Activated T-cell treated with anti-CD3 and anti-CD28 coated beads, Interleukin-2, amount 50 U/mL, for 1 hour (primary cell): Measurements from ENCODE around the gene GGA1.
"Not testable (repeated sequence)": the region's sequence is repeated elsewhere in the genome, so short reads cannot be mapped to it uniquely, and the experiment has no call there.

ENCODE experiments used
- DNase-seq: peaks from one replicate; pipeline ENCODE4 v3.0.0-alpha.2; 2020

Gene GGA1

DNA sequence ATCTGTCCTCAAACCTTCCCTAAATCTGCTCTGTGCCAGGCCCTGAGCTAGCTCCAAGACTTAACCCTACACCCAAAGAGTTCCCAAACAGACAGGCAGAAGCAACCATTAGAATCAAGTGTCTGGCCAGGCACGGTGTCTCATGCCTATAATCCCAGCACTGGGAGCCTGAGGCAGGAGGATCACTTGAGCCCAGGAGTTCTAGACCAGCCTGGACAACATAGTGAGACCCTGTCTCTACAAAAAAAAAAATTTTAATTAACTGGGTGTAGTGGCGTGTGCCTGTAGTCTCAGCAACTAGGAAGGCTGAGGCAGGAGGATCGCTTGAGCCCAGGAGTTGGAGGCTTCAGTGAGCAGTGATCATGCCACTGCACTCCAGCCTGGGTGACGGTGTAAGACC is 47.9 kb downstream of the GGA1 start:
- DNase-seq: not testable (repeated sequence)

DNA sequence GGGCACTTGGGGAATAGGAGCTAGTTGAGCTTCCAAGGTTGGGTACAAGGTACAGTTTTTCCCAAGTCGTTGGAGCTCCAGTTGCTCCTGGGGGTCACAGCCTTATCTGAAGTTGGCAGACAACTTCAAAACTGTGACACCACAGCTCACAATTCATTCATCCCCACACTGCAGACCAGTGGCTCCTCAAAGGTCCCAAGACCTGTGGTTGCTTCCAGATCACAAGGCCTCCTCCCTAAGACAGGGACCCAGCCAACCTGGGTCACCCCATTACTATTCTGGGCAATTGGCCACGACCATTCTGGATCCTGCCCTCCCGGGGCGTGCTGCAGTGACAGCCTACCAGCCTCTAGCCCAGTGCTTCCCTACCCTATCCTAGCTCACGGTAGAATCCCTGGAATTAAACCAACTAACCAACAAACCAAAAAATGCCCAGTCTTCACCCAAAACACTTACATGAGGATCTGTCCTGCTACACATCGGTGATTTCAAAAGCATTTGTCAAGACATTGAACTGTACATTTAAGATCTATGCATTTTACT is 49.0 kb downstream of the GGA1 start:
- no peak for DNase-seq

DNA sequence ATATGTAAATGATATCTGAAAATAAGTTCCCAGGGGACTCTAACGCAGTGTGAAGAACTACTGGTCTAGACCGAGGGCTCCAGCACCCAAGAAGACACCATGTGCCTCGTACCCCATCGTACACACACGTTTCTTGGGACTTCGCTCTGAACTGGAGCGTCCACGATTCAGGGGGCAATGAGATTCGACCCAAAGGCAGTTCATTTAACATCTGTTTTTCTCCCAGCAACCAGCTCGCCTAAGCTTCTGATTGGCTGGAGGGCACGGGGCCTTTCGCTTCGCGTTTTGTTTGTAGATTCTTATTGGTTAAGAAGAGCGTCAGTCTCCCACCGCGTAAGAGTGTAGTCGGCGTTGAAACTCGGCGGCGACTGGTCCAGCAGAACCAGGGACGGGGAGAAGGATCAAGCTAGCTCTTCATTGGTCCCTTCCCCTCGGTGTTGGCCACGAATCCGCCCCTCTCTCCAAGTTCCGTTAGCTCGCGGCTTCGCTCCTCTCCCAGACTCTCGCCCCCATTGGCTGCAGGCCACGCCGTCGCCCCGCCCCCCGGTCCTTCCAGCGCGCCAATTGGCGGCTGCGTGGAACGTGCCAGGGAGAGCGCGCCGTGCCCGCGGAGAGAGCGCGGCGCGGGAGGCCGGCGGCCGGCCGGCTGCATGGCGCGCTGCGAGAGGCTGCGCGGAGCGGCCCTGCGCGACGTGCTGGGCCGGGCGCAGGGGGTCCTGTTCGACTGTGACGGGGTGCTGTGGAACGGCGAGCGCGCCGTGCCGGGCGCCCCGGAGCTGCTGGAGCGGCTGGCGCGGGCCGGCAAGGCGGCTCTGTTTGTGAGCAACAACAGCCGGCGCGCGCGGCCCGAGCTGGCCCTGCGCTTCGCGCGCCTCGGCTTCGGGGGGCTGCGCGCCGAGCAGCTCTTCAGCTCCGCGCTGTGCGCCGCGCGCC is 49.8 kb downstream of the GGA1 start, which contains the start of gene PDXP:
Gene PDXP, plus strand, starts transcription at position 591 of the 933 bp plus-strand sequence. Its CDS starts 60 bp downstream, at position 651.
- peak; percentile 98 for DNase-seq

DNA sequence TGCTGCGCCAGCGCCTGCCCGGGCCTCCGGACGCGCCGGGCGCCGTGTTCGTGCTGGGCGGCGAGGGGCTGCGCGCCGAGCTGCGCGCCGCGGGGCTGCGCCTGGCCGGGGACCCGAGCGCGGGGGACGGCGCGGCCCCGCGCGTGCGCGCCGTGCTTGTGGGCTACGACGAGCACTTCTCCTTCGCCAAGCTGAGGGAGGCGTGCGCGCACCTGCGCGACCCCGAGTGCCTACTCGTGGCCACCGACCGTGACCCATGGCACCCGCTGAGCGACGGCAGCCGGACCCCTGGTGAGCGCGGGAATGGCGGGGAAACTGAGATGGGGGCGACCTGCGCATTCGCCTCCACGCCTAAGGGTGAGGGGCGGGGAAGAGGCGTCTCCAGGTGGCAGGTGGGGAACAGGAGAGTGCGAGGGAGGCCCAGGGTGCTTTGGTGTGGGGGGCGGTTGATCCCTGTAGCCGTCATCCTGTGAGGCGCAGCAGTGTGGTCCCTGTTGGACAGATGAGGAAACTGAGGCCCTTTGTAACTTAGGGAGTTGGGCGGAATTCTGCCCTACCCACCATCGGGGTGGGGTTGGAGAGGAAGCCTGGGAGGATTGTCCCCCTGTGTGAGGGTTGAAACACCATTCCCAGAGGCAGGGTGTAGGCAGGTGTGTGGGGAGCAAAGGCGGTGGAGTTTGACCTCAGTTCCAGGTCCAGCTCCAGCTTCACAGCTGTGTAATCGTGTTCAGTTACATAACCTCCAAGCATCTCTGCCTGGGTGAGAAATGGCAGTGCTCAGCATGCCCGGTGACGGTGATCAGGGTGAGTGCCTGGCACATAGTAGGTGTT is 50.6 kb downstream of the GGA1 start:
- no peak for DNase-seq

DNA sequence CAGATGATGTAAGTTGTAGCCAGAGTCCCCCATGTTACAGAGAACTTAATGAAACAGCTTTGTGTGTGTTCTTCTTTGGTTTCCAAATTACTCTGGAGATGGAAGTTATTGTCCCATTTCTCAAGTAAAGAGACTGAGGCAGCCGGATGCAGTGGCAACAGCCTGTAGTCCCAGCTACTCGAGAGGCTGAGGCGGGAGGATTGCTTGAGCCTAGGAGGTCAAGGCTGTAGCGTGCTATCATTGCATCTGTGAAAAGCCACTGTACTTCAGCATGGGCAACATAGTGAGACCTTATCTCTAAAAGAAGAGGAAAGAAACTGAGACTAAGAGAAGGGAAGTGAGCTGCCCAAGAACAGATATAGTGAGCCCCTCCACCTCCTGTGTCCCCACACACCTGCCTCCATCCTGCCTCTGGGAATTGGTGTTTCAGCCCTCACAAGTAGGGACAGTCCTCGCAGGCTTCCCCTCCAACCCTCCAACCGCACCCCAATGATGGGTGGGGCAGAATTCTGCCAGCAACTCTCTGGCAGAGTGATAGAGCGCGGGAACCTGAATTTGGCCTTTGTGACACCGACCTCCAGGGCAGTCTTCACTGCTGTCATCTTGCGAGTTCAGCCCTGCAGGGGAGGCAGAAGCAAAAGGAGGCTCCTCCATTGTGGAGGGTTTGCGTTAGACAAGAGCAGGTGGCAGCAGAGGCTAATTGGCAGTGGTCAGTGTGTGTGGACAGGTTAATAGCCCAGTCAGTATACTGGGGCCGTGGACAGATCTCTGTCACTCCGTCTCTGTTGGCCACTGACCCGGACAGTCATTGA is 51.5 kb downstream of the GGA1 start:
- no peak for DNase-seq

DNA sequence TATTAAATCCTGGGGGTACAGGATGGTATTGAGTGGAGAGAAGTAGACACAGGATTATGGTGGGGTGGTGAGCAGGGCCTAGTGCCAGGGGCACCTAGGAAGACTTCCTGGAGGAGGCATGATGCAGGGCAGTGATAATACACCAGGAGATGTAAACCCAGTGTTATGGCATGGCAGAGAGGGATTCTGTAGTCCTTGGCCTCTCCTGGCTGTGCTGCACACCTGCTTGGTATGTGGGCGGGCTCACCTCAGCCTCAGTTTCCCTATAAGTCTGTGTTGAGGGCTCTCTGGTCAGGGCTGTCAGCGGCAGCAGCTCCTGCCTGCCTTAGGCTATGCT is 52.0 kb downstream of the GGA1 start:
- no peak for DNase-seq

DNA sequence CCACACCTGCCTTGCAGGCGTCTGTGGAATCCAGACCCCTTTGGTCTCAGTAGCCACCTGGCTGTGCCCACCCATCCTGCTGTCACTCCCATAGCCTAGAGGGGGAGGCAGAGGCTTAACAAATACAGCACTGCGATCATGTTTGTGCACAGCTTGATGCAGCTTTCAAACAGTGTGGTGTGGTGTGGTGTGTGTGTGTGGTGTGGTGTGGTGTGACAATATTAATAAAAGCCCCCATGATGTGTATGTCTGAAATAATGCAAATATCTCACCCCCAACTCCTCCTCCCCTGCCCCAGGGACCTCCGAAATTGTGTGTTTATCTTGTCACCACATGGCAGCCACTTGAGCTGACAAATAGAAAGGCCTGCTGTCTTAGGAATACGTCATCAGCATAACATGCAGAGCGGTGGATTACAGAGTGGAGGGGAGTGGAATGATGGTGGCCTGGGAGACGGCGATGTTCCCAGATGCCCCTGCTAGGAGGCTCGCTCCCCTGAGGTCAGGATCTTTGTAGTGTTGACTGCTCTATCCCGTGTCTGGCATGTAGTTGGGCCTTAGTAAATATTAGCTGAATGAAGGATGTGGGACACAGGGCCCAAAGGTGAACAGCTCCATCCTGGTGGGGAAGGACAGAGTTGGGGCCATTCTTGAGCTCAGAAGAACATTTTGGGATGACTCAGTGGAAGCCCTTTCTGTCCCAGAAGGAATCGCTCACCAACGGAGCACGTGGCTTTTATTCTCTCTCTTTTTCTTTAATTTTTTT is 52.7 kb downstream of the GGA1 start:
- DNase-seq: peak; percentile 40

DNA sequence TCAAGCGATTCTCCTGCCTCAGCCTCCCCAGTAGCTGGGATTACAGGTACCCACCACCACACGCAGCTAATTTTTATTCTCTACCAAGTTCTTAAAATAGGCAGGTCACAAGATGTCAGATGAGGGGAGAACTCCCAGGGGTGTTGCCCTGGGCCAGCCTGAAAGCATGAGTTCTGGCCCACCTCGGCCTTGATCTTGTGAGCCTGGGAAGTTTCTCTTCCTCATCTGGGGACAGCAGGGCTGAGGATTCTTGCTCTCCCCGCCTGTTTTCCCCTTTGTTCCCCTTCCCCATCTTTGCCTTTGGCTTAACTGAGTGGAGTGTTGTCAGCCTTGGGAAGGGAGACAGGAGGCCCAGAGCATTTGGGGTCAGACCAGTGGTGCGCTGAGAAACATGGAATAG is 53.4 kb downstream of the GGA1 start:
- no peak for DNase-seq

DNA sequence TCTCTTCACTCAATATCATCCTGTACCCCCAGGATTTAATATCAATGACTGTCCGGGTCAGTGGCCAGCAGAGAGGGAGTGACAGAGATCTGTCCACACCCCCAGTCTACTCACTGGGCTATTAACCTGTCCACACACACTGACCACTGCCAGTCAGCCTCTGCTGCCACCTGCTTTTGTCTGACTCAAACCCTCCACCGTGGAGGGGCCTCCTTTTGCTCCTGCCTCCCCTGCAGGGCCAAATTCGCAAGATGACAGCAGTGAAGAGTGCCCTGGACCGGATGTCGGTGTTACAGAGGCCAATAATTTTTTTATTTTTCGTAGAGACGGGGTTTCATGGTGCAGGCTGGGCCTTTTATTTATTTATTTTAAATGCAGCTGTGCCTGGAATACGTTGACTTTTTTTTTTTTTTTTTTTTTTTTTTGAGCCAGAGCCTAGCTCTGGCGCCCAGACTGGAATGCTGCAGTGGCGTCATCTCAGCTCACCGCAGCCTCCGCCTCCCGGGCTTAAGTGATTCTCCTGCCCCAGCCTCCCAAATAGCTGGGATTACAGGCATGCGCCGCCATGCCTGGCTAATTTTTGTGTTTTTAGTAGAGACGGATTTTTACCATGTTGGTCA is 55.0 kb downstream of the GGA1 start:
- DNase-seq: no peak

DNA sequence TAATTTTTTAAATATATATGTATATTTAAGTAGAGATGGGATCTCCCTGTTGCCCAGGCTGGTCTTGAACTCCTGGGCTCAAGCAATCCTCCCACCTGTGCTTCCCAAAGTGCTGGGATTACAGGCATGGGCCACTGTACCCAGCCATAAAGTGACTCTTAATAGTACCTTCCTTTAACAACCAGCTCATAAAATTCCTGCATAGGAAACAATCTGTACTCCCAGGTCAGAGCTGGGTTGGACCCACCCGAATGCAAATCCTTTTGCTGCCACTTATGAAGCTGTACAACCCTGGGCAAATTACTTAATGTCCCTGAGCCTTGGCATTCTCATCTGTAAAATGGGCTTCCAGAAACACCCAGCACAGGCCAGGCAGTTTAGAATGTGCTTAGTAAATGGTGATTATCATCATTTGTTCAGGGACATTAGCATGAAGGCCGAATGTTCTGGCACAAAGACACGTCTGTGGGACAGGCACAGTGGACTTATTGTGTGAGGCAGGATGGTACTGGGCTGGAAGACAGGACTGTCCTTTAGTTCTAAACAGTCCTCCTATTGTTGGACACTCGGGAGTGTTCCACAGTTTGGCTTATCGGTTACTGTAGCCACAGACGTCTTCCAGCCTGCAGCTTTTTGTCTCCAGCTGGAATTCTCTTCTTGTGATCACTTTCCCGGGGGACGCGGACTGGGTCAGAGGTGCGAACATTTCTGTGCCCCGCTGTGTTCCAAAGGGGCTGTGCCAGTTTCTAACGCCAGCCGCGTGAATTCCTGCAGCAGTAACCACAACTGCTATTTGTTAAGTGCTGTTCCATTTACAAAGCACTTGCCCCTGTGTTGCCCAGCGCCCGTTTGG is 55.8 kb downstream of the GGA1 start:
- DNase-seq: no peak

DNA sequence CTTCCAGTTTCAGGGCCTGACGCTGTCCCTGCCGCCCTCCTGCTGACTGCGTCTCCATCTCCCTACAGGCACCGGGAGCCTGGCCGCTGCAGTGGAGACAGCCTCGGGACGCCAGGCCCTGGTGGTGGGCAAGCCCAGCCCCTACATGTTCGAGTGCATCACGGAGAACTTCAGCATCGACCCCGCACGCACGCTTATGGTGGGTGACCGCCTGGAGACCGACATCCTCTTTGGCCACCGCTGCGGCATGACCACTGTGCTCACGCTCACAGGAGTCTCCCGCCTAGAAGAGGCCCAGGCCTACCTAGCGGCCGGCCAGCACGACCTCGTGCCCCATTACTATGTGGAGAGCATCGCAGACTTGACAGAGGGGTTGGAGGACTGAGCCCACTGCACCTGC is 56.9 kb downstream of the GGA1 start:
- DNase-seq: no peak

DNA sequence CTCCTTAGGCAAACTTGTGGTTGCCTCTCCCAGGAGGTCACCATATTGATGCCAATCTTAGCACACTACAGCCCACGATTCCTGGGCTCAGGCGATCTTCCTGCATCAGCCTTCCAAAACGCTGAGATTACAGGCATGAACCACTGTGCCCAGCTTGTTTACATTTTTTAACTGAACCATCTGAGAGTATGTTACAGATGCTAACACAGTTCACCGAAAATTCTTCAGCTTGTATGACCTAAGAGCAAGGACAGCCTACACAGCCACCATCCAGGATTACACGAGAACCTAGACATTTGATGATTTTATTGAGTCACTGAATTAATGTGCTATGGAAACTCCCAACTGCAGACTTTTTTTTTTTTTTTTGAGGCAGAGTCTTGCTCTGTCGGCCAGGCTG is 61.0 kb downstream of the GGA1 start:
- DNase-seq: no peak

DNA sequence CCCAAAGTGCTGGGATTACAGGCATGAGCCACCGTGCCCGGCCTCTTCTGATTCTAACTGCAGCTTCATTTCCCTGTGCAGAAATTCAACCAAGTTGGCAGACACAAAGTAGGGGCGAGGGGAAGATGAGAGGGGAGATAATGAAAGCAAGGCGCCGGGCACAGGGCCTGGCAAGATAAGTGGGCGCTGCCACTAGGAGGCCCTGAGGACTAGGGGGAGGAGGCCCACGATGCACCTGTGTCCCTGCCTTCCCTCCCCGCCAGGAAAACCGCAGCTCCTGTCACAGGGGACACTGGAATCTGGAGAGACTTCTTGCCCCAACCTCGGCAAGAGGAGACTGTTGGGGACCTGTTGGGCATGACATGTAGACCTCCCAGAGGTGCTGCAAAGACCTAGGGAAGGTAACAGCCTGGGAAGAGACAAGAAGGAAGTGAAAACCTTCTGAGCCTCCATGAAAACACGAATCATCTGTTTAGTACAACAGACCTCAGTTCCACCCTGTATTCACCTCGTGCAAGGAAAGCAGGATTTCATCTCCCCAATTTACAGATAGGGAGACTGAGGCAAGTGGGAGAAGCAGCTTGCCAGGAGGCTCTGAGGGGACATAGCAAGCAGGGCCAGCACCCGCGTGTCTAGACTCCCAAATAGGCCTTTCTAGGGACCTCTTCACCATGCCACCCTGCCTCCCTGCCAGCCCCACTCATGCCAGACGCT is 63.7 kb downstream of the GGA1 start:
- peak; percentile 39 for DNase-seq

DNA sequence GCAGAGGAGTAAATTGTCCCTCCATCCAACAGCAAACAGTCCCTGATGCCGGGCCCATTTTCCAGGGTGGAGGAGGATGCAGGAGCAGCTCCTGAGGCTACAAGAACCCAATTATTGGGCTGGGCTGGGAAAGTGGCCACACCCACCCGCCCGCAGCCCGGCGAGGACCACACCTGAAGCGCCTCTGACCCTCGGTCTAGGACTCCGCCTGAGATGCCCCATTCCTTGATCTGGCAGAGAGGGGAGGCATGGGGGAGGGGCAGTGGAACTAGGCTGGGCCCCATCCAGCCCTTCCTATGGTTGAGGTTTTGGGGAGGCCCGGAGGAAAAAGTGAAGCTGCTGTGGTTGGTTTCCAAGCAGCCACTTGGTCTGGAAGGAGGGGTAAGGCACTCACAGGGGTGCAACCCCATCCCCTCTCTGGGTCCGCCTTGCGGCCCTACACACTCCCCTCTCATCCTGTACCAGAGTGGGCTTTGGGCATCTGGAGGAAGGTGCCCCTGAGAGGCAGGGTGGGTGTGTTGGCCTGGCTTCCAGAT is 64.4 kb downstream of the GGA1 start:
- no peak for DNase-seq

DNA sequence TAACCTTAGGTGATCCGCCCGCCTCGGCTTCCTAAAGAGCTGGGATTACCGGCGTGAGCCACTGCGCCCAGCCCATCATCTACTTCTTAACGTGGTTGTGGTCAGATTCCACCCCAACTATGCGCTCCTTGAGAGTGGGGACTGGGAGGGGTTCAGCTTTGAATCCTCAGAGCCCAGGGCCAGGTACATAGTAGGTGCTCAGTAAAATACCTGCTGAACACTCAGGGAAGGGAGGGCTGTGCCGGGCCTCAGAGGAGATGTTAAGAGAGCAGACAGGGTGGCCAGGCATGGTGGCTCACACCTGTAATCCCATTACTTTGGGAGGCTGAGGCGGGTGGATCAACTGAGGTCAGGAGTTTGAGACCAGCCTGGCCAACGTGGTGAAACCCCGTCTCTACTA is 65.6 kb downstream of the GGA1 start:
- DNase-seq: no peak

DNA sequence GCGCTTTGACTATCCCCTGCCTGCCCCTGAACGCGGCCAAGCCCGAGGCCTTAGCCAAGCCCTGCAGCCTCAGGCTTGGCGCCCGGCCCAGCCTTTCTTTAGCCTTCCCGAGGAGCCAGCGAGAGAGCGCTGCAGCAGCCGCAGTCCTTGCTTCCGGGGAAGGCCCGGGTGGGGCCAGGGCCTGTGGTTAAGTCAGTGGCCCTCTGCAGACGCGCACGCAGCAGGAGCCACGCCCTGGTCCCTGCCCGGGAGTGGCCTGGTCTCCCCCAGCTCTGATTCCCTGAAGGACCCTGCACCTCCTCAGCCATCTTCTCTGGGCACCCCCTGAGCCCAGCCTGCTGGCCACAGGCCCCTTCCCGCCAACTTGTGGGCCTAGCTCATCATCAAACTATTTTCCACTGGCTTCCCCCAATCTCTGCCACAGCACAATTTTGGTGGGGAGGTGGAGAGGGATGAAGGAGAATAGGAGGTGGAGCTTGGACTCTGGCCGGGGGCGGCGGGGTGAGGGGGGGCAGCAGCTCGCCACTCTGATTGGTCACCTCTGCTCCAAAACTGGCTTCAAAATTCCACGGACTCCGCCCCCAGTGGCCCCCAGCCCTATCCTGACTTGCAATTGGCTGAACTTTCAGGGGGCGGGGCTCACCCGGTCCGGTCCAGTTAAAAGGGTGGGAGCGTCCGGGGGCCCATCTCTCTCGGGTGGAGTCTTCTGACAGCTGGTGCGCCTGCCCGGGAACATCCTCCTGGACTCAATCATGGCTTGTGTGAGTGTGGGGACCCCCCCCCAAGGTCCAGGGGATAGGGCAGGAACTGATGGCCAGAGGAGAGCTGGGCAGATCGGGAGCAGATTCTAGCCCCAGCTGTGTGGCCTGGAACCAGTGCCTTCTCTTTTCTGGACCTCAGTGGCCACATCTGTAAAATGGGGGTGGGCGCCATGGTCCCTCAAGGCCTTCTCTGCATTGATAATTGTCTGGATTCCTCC is 66.6 kb downstream of the GGA1 start, which contains the start of gene LGALS1:
Gene LGALS1, plus strand, starts transcription at position 686 of the 979 bp plus-strand sequence. Its CDS starts 67 bp downstream, at position 753.
- DNase-seq: peak; percentile 64

DNA sequence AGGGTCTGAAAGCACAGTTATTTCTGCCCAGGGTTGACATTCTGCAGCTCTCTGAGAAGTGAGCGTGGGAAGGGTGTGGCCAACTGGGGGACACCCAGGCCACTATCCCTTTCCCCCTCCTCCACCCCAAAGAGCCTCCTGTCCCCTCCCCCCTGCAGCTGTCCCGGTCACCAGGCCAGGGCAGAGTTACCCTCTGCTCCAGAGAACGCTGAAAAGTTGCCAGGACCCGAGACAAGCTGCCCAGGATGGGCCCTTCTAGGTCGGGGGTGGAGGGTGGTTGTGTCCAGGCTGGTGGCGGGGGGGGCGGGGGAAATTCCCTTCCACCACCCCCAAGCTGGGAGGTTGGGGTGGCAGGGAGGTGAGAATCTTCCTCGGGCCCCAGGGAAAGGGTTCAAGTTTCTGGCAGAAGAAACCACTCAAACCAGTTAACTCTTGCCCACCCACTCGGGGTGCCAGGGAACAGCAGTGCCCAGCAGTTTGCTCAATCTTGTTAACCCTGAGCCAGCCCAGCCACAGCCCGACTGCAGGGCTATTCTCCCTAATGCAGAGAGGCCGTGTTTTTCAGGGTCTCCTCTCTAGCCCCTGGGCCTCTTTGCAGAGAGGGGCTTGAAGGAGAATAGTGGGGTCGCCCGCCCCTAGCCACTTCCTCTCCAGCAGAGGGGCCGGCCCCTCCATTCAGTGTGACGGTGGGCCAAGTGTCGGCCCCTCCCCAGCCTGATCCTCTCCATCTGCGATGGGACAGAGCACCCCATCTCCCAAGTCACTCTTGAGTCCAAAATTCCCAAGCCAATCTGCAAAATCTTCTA is 67.5 kb downstream of the GGA1 start:
- peak; percentile 49 for DNase-seq
